ENCODE results near the gene NLRP7. TPM values are rescaled to one million over a fixed set of nuclear protein-coding genes. Genes with fewer than 3 reads are reported as not detected.
"Not testable (repeated sequence)": the region's sequence is repeated elsewhere in the genome, so short reads cannot be mapped to it uniquely, and the experiment has no call there.

Gene NLRP7
- under 1 TPM in 1 of 6 donors, not detected in 5; 0.06 TPM for total RNA-seq
- not detected for polyA plus RNA-seq

- H3K27me3 ChIP-seq = no peaks in the 10 kb centered on the region
- FAIRE-seq = no peak
- DNase-seq = no peak
- H3K9me3 ChIP-seq = no peaks in the 10 kb centered on the region
- TF ChIP-seq CTCF (IDR thresholded peaks at IDR 0.05) = no peak
- H3K27ac ChIP-seq = no peak within 1 kb of the TSS
- no peak within 1 kb of the TSS for H3K4me3 ChIP-seq
- 67 to 73% methylated on average over 8 of the region's 8 CpGs for WGBS, 2 donors
- no peaks in the 10 kb centered on the region for H3K36me3 ChIP-seq
- intact Hi-C loops (cut with DNase I) = no loop called here
- ATAC-seq = no peak
- no peaks in the 10 kb centered on the region for H3K4me1 ChIP-seq
Observed at GRCh38 chr19:54947381-54947780, at the start of gene NLRP7. NLRP7 (minus strand) TSS chr19:54947530.

GRCh38 chr19:54995561-54995960 is 48.2 kb upstream of the NLRP7 start:
- Histone ChIP-seq H3K9me3 (no peaks in the 10 kb centered on the region), H3K27ac (no peak overlapping the region), H3K36me3 (no peaks in the 10 kb centered on the region), H3K4me1 (no peaks in the 10 kb centered on the region), H3K4me3 (no peak overlapping the region), H3K27me3 (no peaks in the 10 kb centered on the region)
- intact Hi-C loops (cut with DNase I) = no loop called here
- WGBS, 2 donors = 55 to 75% methylated on average over 3 of the region's 3 CpGs
- FAIRE-seq = no peak
- ATAC-seq = no peak
- no peak for DNase-seq
- no peak for TF ChIP-seq CTCF (IDR thresholded peaks at IDR 0.05)

- 71 to 85% methylated on average over 11 of the region's 11 CpGs for WGBS, 2 donors
- intact Hi-C loops (cut with DNase I) = not testable (repeated sequence)
Observed at GRCh38 chr19:54989531-54989930, 42.2 kb upstream of the NLRP7 start.

GRCh38 chr19:54982562-54982961 is 35.2 kb upstream of the NLRP7 start:
- H3K27ac ChIP-seq; ATAC-seq; H3K4me1 ChIP-seq; intact Hi-C loops (cut with DNase I); H3K9me3 ChIP-seq; H3K27me3 ChIP-seq; FAIRE-seq; H3K4me3 ChIP-seq; H3K36me3 ChIP-seq; DNase-seq: not testable (repeated sequence)
- WGBS, 2 donors = 51 to 91% methylated on average over 13 to 15 of the region's 23 CpGs

More at GRCh38 chr19:54989531-54989930, 42.2 kb upstream of the NLRP7 start:
- not testable (repeated sequence) for DNase-seq, H3K9me3 ChIP-seq, H3K27ac ChIP-seq, H3K36me3 ChIP-seq, FAIRE-seq, ATAC-seq, H3K4me1 ChIP-seq, H3K27me3 ChIP-seq, H3K4me3 ChIP-seq

GRCh38 chr19:54973229-54974090 is 26.1 kb upstream of the NLRP7 start:
- DNase-seq; ATAC-seq; H3K36me3 ChIP-seq; H3K4me1 ChIP-seq; H3K9me3 ChIP-seq; intact Hi-C loops (cut with DNase I); FAIRE-seq; H3K4me3 ChIP-seq; H3K27ac ChIP-seq; H3K27me3 ChIP-seq: not testable (repeated sequence)
- 66 to 87% methylated on average over 19 of the region's 19 CpGs for WGBS, 2 donors

GRCh38 chr19:54971446-54971845 is 24.1 kb upstream of the NLRP7 start:
- ATAC-seq; H3K36me3 ChIP-seq; DNase-seq; H3K9me3 ChIP-seq; intact Hi-C loops (cut with DNase I); H3K27me3 ChIP-seq; FAIRE-seq; H3K4me3 ChIP-seq; H3K4me1 ChIP-seq; H3K27ac ChIP-seq: not testable (repeated sequence)
- WGBS, 2 donors = 84 to 98% methylated on average over 2 to 4 of the region's 5 CpGs

GRCh38 chr19:54969647-54970046 is 22.3 kb upstream of the NLRP7 start:
- no peak for DNase-seq
- Histone ChIP-seq H3K4me1 (no peaks in the 10 kb centered on the region), H3K27me3 (no peaks in the 10 kb centered on the region), H3K27ac (no peak overlapping the region), H3K4me3 (no peak overlapping the region), H3K36me3 (no peaks in the 10 kb centered on the region), H3K9me3 (no peaks in the 10 kb centered on the region)
- ATAC-seq = no peak
- no peak for TF ChIP-seq CTCF (IDR thresholded peaks at IDR 0.05)
- intact Hi-C loops (cut with DNase I) = no loop called here
- WGBS, 2 donors = 53 to 68% methylated on average over 4 of the region's 4 CpGs
- FAIRE-seq = no peak
